Naive thymus-derived CD4-positive, alpha-beta T cell (primary cell): Measurements from ENCODE around the gene LIX1L. TPM values are rescaled to one million over a fixed set of nuclear protein-coding genes. Genes with fewer than 3 reads are reported as not detected.

Experiments
- ATAC-seq: fragments of 150-1000 bp; cut with Tn5 transposase; 2 replicates; pipeline ENCODE4 v1.10.0; 2021; ENCODE audit warnings: mild to moderate bottlenecking, moderate library complexity
- CTCF ChIA-PET: fragments of 350-600 bp; sonication (Branson Sonifier 250); formaldehyde crosslinking; loops from one replicate; lab custom pipeline; 2021; ENCODE audit warnings: antibody characterized with exemption; lab: Charles Lee
- POLR2A ChIA-PET: fragments of 350-600 bp; sonication (Branson Sonifier 250); formaldehyde crosslinking; loops from one replicate; lab custom pipeline; 2021; ENCODE audit warnings: antibody characterized with exemption, inconsistent platforms; lab: Charles Lee
- DNase-seq, 9 donors: peaks; one replicate each; pipeline versions ENCODE4 v3.0.0 to v3.0.0-alpha.2; 2020 to 2022; ENCODE audit warnings: mixed read lengths in 1 of 9
- H3K27ac ChIP-seq: one replicate; pipeline ENCODE4 v1.7.0; 2013; ENCODE audit warnings: mild to moderate bottlenecking, low read depth, low read length, moderate library complexity
- H3K27me3 ChIP-seq, 2 donors: one replicate each; pipeline ENCODE4 v1.7.0; 2013; ENCODE audit warnings: low read length in 2 of 2, mild to moderate bottlenecking in 2 of 2, moderate library complexity in 2 of 2; ENCODE audit not compliant: control insufficient read depth in 2 of 2, insufficient read depth in 2 of 2
- H3K36me3 ChIP-seq, 3 experiments: 1 replicate in 2 of 3; 2 replicates in 1 of 3; pipeline ENCODE4 v1.7.0; 2013; ENCODE audit warnings: low read length in 3 of 3, mild to moderate bottlenecking in 3 of 3, moderate library complexity in 1 of 3; ENCODE audit not compliant: insufficient read depth in 3 of 3, control insufficient read depth in 2 of 3
- H3K4me1 ChIP-seq, 2 donors: one replicate each; pipeline ENCODE4 v1.7.0; 2013; ENCODE audit warnings: low read length in 2 of 2, mild to moderate bottlenecking in 2 of 2, moderate library complexity in 1 of 2; ENCODE audit not compliant: control insufficient read depth in 2 of 2, insufficient read depth in 2 of 2
- H3K4me3 ChIP-seq: 2 replicates; pipeline ENCODE4 v1.7.0; 2013; ENCODE audit warnings: mild to moderate bottlenecking, low read length
- H3K9me3 ChIP-seq, 3 experiments: 1 replicate in 2 of 3; 2 replicates in 1 of 3; pipeline ENCODE4 v1.7.0; 2013; ENCODE audit warnings: low read length in 3 of 3; ENCODE audit not compliant: control insufficient read depth in 2 of 3
- H3K27ac Mint-ChIP-seq, 9 donors: one replicate each; pipeline ENCODE4 v1.8.0; 2020 to 2022; ENCODE audit warnings: mixed read lengths in 9 of 9, mild to moderate bottlenecking in 8 of 9, moderate library complexity in 5 of 9, inconsistent platforms in 2 of 9
- H3K27me3 Mint-ChIP-seq, 5 donors: one replicate each; pipeline ENCODE4 v1.8.0; 2021 to 2022; ENCODE audit warnings: mixed read lengths in 5 of 5, mild to moderate bottlenecking in 1 of 5
- H3K36me3 Mint-ChIP-seq, 5 donors: one replicate each; pipeline ENCODE4 v1.8.0; 2020 to 2022; ENCODE audit warnings: mixed read lengths in 5 of 5, mild to moderate bottlenecking in 3 of 5, inconsistent platforms in 1 of 5
- H3K4me1 Mint-ChIP-seq, 7 donors: one replicate each; pipeline ENCODE4 v1.8.0; 2020 to 2022; ENCODE audit warnings: mixed read lengths in 7 of 7, mild to moderate bottlenecking in 3 of 7, inconsistent platforms in 1 of 7
- H3K4me3 Mint-ChIP-seq, 10 donors: one replicate each; pipeline ENCODE4 v1.8.0; 2020 to 2022; ENCODE audit warnings: mild to moderate bottlenecking in 10 of 10, mixed read lengths in 10 of 10, moderate library complexity in 6 of 10, inconsistent platforms in 2 of 10
- H3K9me3 Mint-ChIP-seq, 11 donors: one replicate each; pipeline ENCODE4 v1.8.0; 2020 to 2022; ENCODE audit warnings: mixed read lengths in 11 of 11, mild to moderate bottlenecking in 4 of 11, inconsistent platforms in 1 of 11, moderate library complexity in 1 of 11
- intact Hi-C, 2 donors: fragments of 100-400 bp; cut with micrococcal nuclease; formaldehyde crosslinking; loops; one replicate each; pipeline ENCODE4 v1.15.1; 2023
- polyA plus RNA-seq, 2 donors: library from polyadenylated mRNA; unstranded; fragments of 300-500 nt; fragmentation: Illumina TruSeq; gene quantifications; one replicate each; pipeline ENCODE4 v1.2.3, GENCODE V29; 2021
- total RNA-seq, 6 experiments: library from RNA in 5 of 6; stranded (reverse) in 5 of 6; gene quantifications; 1 replicate in 5 of 6; 2 replicates in 1 of 6; pipeline ENCODE4 v1.2.3 and lab custom pipeline; 2021 to 2026

Gene LIX1L
- total and polyA plus RNA-seq, 7 experiments from 2014 or later = 29.3 to 59.2 (median 33.9) TPM

DNA sequence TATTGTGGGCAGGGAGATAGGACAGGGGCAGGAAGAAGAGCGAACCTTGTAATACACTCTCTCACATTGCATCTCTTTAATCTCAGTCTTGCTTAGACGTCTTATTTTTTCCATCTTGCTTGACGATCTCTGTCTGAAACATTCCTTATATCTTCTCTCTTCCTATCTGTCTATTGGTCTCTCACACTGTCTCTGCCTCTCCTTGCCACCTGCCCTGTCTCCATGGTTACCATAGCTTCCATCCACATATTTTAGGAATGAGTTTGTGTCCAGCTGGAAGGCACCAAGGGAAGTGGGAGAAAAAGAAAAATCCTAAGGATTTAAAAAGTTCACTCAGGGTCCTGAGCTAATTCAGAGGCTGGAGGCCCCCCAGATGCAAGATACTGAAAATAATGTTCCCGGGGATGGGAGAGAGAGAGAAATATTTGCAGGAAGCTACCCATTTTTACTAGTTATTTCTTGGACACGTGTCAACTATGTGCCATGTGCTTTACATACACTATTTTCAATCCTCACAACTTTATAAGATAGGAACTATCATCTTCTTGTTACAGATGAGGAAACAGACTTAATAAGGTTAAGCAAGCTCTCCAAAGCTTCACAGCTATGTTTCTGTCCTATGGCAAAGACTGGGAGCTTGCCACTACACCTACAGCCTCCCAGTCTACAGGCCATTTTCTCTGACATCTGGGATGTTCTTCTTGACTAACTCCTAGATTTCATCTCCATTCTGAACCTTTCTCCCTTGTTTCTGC is 5.6 kb upstream of the LIX1L start:
- Histone ChIP-seq H3K4me3 (peak overlapping the region; percentile 87), H3K27ac (peak overlapping the region; percentile 84), H3K9me3 (no peaks in the 10 kb centered on the region), H3K36me3 (no peaks in the 10 kb centered on the region), H3K4me1 (peaks cover 19 to 37% of the 10 kb centered on the region in 2 donors), H3K27me3 (no peaks in the 10 kb centered on the region)
- CTCF ChIA-PET = interaction anchor here (0.6 to 6.2 kb wide), 8 partner anchors 10 to 118 kb away, joined by 3 to 56 read pairs (median 10); partner anchors contain the start of genes NUDT17 and RBM8A
- Mint-ChIP-seq H3K27me3 (peaks cover 0 to 4% (median 0%) of the 10 kb centered on the region in 5 donors), H3K4me3 (peak overlapping the region; percentile 88 to 99 (median 96)), H3K9me3 (peaks cover 0 to 8% (median 1%) of the 10 kb centered on the region in 11 donors), H3K4me1 (peaks cover 46 to 66% (median 57%) of the 10 kb centered on the region in 7 donors), H3K27ac (peak overlapping the region; percentile 87 to 98 (median 92)), H3K36me3 (peaks cover 0 to 12% (median 10%) of the 10 kb centered on the region in 5 donors)
- POLR2A ChIA-PET = interaction anchor here (0.6 to 8.0 kb wide), 31 partner anchors 7 to 139 kb away, joined by 3 to 164 read pairs (median 7); partner anchors contain the start of genes PEX11B, PIAS3, POLR3C and RBM8A
- intact Hi-C loops = loop anchor here in 1 of 2 donors (1.0 to 5.0 kb wide), 5 partner anchors 7 to 45 kb away; partner anchors contain the start of genes PEX11B, RBM8A and TXNIP
- DNase-seq = peak in 3 of 9 donors; percentile 4 to 33 (median 14)
- no peak for ATAC-seq

DNA sequence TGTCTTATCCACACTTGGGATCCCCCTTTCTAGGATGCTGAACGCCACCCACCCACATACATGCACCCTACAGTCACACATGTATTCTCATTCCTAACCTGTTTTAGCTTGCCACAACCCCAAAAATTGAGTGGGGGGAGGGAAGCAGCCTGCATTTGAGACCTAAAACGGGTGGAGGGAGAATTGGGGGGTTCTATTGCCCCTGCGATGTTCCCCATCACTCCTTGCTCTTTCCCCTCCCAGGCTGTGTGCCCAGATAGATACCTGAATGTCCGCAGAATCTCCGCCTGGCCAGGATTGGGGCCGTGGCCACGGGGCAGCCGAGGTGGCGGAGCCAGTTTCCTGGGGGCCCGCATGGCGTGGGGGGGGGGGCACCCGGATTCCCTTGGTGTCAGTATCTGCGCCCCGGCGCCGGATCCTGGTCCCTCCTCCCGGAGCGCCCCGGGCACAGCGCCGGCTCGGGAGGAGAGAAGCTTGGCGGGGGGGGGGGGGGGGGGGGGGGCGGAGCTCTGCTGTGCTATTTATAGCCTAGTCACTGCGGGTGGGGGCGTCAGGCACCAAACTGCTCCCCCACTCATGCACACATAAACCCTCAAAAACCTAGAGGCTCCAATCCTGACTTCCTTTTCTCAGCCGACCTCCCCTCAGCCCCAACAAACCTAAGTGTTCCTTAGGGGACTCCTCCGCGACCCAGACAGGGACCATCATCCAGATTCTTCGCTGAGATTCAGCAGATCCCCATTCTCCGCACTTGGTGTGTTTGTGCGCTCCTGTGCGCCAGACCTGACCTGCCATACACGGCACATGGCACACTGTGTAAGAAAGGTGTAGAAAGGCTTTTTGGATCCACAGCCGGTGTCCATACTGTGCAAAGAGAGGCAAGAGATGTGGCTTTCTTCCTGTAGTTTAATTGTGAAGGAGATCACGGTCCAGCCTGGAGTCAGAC is 4.6 kb upstream of the LIX1L start:
- Histone ChIP-seq H3K4me1 (peaks cover 23 to 41% of the 10 kb centered on the region in 2 donors), H3K4me3 (peak overlapping the region; percentile 87), H3K27me3 (no peaks in the 10 kb centered on the region), H3K27ac (peak overlapping the region; percentile 84), H3K36me3 (no peaks in the 10 kb centered on the region), H3K9me3 (no peaks in the 10 kb centered on the region)
- peak overlapping the region; percentile 88 to 99 (median 96) for H3K4me3 Mint-ChIP-seq
- POLR2A ChIA-PET = interaction anchor here (0.6 to 8.0 kb wide), 14 partner anchors 8 to 103 kb away, joined by 3 to 164 read pairs (median 6); partner anchors contain the start of genes PIAS3, RBM8A and TXNIP
- intact Hi-C loops = loop anchor here (1.0 to 5.0 kb wide), 4 partner anchors 17 to 35 kb away; partner anchors contain the start of genes RBM8A (in 1 of the 2) and TXNIP (in 1 of the 2)
- peaks cover 0 to 4% (median 0%) of the 10 kb centered on the region in 5 donors for H3K27me3 Mint-ChIP-seq
- peaks cover 0 to 4% (median 0%) of the 10 kb centered on the region in 11 donors for H3K9me3 Mint-ChIP-seq
- DNase-seq (peak in 6 of 9 donors; percentile 16 to 52 (median 30)), ATAC-seq (no peak)
- peak overlapping the region; percentile 87 to 98 (median 92) for H3K27ac Mint-ChIP-seq
- CTCF ChIA-PET = interaction anchor here (0.6 to 6.2 kb wide), 7 partner anchors 10 to 228 kb away, joined by 3 to 56 read pairs (median 12); partner anchors contain the start of genes NUDT17 and RBM8A
- H3K36me3 Mint-ChIP-seq = peaks cover 0 to 4% (median 3%) of the 10 kb centered on the region in 5 donors
- peaks cover 44 to 65% (median 58%) of the 10 kb centered on the region in 7 donors for H3K4me1 Mint-ChIP-seq

DNA sequence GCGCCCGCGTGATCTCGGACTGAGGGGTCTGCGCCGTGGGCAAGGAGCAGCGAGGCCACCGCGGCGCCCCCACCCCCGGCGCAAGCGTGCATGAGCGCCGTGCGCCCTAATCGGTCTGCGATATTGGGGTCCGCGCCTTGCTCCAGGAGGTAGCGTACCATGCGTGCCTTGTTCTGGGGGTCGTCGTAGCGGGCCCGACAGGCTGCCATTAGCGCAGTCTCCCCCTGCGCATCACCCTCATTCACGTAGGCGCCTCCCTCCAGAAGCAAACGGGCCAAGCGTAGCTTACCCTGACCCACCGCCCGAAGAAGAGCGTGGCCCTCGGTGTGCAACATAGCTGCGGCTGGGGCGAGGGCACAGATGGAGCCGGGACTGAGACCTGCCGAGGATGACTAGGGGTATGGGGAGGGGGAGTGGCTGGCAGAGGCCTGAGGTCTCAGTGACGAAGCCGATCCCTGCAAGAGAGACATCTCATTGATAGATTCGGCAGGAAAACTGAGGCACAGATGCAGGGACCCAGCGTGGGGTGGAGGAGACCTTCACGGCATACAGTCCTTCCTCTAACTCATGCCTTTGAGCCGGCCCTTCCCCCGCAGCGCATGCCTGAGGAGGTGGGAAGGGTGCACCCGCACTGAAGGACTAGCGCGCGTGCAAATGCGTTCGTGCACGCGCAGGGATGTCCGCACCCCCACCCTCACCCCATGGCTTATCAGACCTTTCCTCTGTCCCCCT is 3.8 kb upstream of the LIX1L start:
- intact Hi-C loops = loop anchor here (1.0 to 5.0 kb wide), 4 partner anchors 18 to 36 kb away; partner anchors contain the start of genes RBM8A (in 1 of the 2) and TXNIP (in 1 of the 2)
- H3K9me3 Mint-ChIP-seq = peaks cover 0 to 1% (median 0%) of the 10 kb centered on the region in 11 donors
- DNase-seq (peak in 7 of 9 donors; percentile 22 to 68 (median 46)), ATAC-seq (no peak)
- H3K4me1 ChIP-seq = peaks cover 25 to 44% of the 10 kb centered on the region in 2 donors
- H3K36me3 Mint-ChIP-seq = no peaks in the 10 kb centered on the region
- ChIA-PET POLR2A (interaction anchor here (0.6 to 8.0 kb wide), 14 partner anchors 8 to 103 kb away, joined by 3 to 164 read pairs (median 5); partner anchors contain the start of genes PIAS3, RBM8A and TXNIP), CTCF (interaction anchor here (3.9 to 6.0 kb wide), 2 partner anchors 34 to 116 kb away, joined by 21 to 29 read pairs; partner anchors contain the start of genes NUDT17 and RBM8A)
- H3K27ac Mint-ChIP-seq = peak overlapping the region; percentile 59 to 95 (median 87)
- H3K9me3 ChIP-seq = no peaks in the 10 kb centered on the region
- peaks cover 0 to 4% (median 0%) of the 10 kb centered on the region in 5 donors for H3K27me3 Mint-ChIP-seq
- peak overlapping the region; percentile 87 for H3K4me3 ChIP-seq
- no peaks in the 10 kb centered on the region for H3K27me3 ChIP-seq
- no peaks in the 10 kb centered on the region for H3K36me3 ChIP-seq
- peak overlapping the region; percentile 88 to 99 (median 94) for H3K4me3 Mint-ChIP-seq
- peaks cover 50 to 64% (median 61%) of the 10 kb centered on the region in 7 donors for H3K4me1 Mint-ChIP-seq
- peak overlapping the region; percentile 78 for H3K27ac ChIP-seq

- Mint-ChIP-seq H3K9me3 (peaks cover 0 to 1% (median 0%) of the 10 kb centered on the region in 11 donors), H3K4me3 (peak overlapping the region; percentile 88 to 99 (median 94)), H3K36me3 (no peaks in the 10 kb centered on the region), H3K27ac (peak overlapping the region in 8 of 9 donors; percentile 25 to 92 (median 86)), H3K27me3 (peaks cover 0 to 4% (median 0%) of the 10 kb centered on the region in 5 donors), H3K4me1 (peaks cover 53 to 67% (median 66%) of the 10 kb centered on the region in 7 donors)
- Histone ChIP-seq H3K4me3 (peak overlapping the region; percentile 87), H3K36me3 (no peaks in the 10 kb centered on the region), H3K27ac (peak overlapping the region; percentile 78), H3K9me3 (no peaks in the 10 kb centered on the region), H3K4me1 (peaks cover 30 to 49% of the 10 kb centered on the region in 2 donors), H3K27me3 (no peaks in the 10 kb centered on the region)
- ATAC-seq (no peak), DNase-seq (no peak)
- intact Hi-C loops = loop anchor here in 1 of 2 donors (5.0 kb wide), 1 partner anchor 36 kb away; the partner anchor contains the start of gene TXNIP
- CTCF ChIA-PET = no interaction called here
- POLR2A ChIA-PET = interaction anchor here (0.6 to 8.0 kb wide), 6 partner anchors 18 to 89 kb away, joined by 3 to 164 read pairs (median 47); partner anchors contain the start of genes RBM8A and TXNIP
Measured at GRCh38 chr1:145961109-145961424, 3.2 kb upstream of the LIX1L start.

DNA sequence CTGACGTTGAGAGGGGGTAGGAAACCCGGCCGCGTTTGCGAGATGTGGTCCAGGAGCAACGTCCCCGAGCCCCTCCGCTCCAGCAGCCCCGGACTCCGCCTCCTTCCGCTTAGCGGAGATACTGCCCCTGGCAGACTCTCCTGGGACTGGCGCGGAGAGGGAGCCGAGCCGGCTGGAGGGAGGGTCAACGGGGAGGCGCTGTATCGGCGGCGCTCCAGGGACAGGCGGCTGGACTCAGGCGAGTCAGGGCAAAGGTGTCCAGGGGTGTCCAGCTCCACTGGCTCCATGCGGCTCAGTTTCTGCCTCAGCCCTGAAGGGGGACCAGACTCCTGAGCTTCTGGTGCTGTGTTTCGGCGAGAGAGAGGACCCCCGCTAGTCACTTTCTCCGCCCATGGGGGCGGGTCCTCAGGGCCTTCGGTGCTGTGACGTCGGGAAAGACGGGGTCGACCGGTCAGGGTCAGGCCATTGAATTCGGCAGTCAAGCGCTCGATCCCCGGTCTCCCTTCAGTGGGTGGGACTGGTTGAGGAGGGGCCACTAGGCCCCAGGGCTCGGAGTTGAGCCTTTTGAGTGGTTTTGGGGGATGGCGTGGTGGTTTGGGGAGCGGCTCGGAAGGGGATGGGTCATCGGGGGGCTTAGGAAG is 2.8 kb upstream of the LIX1L start:
- Histone ChIP-seq H3K36me3 (no peaks in the 10 kb centered on the region), H3K4me3 (peak overlapping the region; percentile 87), H3K27ac (peak overlapping the region; percentile 78), H3K27me3 (no peaks in the 10 kb centered on the region), H3K9me3 (no peaks in the 10 kb centered on the region), H3K4me1 (peaks cover 35 to 52% of the 10 kb centered on the region in 2 donors)
- ChIA-PET POLR2A (interaction anchor here (6.0 kb wide), 1 partner anchor 33 kb away, joined by 122 read pairs; the partner anchor contains the start of gene RBM8A), CTCF (interaction anchor here (0.7 kb wide), 1 partner anchor 16 kb away, joined by 3 read pairs; no protein-coding TSS in a partner anchor)
- peak overlapping the region in 8 of 9 donors; percentile 25 to 92 (median 86) for H3K27ac Mint-ChIP-seq
- no peaks in the 10 kb centered on the region for H3K36me3 Mint-ChIP-seq
- peaks cover 0 to 1% (median 0%) of the 10 kb centered on the region in 11 donors for H3K9me3 Mint-ChIP-seq
- intact Hi-C loops = loop anchor here in 1 of 2 donors (5.0 kb wide), 1 partner anchor 37 kb away; the partner anchor contains the start of gene TXNIP
- peak overlapping the region; percentile 88 to 99 (median 94) for H3K4me3 Mint-ChIP-seq
- H3K4me1 Mint-ChIP-seq = peaks cover 58 to 71% (median 69%) of the 10 kb centered on the region in 7 donors
- DNase-seq (peak in 8 of 9 donors; percentile 25 to 59 (median 40)), ATAC-seq (no peak)
- peaks cover 0 to 4% (median 0%) of the 10 kb centered on the region in 5 donors for H3K27me3 Mint-ChIP-seq
